ENCODE measurements around the gene SORBS2.
A peak's percentile ranks its signal among the peaks of the same experiment; 100 is the strongest.

SORBS2 gene

DNA sequence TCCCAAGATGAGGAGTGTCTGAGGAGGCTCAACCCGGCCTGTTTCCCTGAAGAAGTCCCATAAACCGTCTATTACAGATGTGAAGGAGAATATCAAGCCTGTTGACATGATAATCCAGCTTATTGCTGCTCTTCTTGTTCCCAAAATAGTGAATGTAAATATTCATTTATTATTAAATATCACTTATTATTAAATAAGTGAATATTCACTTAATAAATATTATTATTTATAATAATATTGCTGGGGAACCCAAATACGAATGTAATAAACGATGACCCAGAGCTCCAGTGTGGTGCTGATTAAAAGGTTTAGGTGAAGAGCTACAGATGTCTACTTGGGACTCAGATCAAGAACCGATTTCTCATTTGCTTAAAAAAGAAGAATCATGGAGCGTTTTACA, 23.8 kb upstream of the SORBS2 start:
- DNase-seq (ENCODE audit: low read depth) = no peak
- H3K4me3 ChIP-seq (ENCODE audit: low read length) = no peak overlapping the region
- TF ChIP-seq, protein P1, sequence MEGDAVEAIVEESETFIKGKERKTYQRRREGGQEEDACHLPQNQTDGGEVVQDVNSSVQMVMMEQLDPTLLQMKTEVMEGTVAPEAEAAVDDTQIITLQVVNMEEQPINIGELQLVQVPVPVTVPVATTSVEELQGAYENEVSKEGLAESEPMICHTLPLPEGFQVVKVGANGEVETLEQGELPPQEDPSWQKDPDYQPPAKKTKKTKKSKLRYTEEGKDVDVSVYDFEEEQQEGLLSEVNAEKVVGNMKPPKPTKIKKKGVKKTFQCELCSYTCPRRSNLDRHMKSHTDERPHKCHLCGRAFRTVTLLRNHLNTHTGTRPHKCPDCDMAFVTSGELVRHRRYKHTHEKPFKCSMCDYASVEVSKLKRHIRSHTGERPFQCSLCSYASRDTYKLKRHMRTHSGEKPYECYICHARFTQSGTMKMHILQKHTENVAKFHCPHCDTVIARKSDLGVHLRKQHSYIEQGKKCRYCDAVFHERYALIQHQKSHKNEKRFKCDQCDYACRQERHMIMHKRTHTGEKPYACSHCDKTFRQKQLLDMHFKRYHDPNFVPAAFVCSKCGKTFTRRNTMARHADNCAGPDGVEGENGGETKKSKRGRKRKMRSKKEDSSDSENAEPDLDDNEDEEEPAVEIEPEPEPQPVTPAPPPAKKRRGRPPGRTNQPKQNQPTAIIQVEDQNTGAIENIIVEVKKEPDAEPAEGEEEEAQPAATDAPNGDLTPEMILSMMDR (IDR thresholded peaks at IDR 0.05; ENCODE audit: insufficient read depth, low read depth, low read length, missing control alignments) = no peak

DNA sequence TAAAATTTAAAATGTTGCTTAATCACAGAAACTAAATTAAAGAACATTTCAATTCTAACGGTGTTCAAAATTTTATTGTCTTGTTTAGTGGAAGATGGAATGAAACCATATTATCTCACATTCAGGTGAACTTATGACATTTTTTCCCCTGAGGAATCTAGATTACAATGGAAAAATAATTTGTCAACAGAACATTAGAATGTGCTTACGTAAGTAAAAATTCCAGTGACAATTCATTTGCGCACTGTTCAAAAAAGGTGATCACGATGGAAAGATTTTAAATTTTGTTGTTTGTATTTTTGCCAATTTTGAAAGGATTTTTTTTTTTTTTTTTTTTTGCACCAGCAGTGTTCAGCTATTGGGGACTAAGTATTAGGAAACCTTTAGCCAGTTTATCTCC, 23.3 kb upstream of the SORBS2 start:
- no peak for DNase-seq (ENCODE audit: low read depth)
- no peak overlapping the region for H3K4me3 ChIP-seq (ENCODE audit: low read length)
- TF ChIP-seq, protein P1 (IDR thresholded peaks at IDR 0.05; ENCODE audit: insufficient read depth, low read depth, low read length, missing control alignments) = no peak

DNA sequence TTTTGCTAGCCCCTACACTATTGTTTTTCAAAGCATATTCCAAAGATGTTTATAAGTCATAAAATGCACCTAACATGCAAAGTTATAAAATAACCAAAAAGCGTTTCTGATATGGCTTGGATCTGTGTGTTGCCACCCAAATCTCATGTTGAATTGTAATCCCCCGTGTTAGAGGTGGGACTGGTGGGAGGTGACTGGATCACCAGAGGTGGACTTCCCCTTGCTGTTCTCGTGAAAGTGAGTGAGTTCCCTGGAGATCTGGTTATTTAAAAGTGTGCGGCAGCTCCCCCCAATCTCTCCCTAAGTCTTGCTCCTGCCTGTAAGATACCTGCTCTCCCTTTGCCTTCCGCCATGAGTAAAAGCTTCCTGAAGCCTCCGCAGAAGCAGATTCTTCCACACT, 22.8 kb upstream of the SORBS2 start:
- TF ChIP-seq, protein P1 (IDR thresholded peaks at IDR 0.05; ENCODE audit: insufficient read depth, low read depth, low read length, missing control alignments) = no peak
- no peak overlapping the region for H3K4me3 ChIP-seq (ENCODE audit: low read length)
- DNase-seq (ENCODE audit: low read depth) = no peak

DNA sequence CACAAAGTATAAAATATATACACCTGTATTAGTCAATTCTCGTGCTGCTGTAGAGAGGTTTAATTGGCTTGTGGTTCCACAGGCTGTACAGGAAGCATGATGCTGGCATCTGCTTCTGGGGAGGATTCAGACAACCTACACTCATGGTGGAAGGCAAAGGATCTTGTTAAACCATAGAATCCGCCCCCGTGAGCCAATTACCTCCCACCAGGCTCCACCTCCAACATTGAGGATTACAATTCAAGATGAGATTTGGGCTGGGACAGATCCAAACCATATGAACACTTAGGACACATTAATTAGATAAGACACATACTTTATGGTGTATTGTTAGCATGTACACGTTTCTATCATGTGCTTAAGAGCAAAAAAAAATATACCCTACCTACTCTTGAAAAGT, 22.1 kb upstream of the SORBS2 start:
- no peak for DNase-seq (ENCODE audit: low read depth)
- TF ChIP-seq, protein P1 (IDR thresholded peaks at IDR 0.05; ENCODE audit: insufficient read depth, low read depth, low read length, missing control alignments) = no peak

DNA sequence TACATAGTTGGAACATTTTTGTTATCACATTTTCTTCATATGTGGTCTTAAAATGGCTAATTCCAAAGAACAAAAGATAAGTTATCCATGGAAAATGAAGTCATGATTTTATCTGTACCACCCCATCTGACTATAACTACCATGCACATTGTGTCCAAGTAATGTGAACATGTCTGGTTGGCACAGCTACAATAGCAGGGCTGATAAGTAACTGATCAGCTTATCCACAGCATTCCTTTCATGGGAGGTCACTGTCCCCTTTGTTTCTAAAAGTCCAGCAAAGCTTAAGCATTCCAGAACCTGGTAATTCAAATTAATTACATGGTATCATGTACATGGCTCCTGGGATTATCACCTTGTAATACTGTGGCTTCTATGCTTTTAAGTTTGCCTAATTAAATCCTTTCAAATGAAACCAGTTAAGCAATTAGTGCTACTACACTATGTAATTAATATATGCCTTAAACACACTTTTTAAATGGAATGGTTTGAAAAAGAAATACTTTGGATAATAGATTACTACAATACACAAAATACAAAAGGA, 21.1 kb upstream of the SORBS2 start:
- DNase-seq (ENCODE audit: low read depth) = no peak
- TF ChIP-seq, protein P1 (IDR thresholded peaks at IDR 0.05; ENCODE audit: insufficient read depth, low read depth, low read length, missing control alignments) = no peak
- no peak overlapping the region for H3K4me3 ChIP-seq (ENCODE audit: low read length)

More for the DNA sequence above, 22.1 kb upstream of the SORBS2 start:
- H3K4me3 ChIP-seq (ENCODE audit: low read length) = no peak overlapping the region

DNA sequence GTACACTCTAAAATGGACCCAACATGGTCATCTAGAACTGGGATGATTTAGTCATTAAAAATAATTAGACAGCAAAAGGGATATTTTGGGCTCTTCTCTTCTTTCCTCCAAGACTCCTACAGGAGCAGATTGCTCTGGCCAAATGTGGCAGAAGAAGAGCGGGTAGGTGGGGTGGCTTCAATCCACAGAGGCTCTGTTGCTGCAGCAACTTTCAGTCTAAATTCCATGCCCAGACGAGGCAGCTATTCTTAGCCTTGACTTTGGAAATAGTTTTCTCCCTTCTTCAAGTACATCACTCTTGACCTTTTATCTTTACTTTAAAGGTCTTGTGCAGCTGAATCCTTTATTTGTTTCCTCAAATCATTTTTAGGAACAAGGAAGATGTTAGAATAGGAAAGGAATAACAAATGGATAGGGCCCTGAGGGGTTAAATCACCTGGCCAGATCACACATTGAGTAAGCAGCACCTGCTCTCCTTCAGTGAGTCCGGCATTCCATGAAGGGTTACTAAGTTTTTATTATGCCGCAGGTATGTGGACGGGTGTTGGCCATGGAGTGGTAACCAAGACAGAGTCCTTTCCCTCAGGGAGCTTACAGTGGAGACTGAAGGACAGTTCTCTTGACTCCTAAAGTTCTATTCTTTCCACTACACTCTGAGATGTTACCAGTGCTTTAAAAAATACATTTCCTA, 19.3 kb upstream of the SORBS2 start:
- peak; percentile 56 for DNase-seq (ENCODE audit: low read depth)
- H3K4me3 ChIP-seq (ENCODE audit: low read length) = no peak overlapping the region
- TF ChIP-seq, protein P1 (IDR thresholded peaks at IDR 0.05; ENCODE audit: insufficient read depth, low read depth, low read length, missing control alignments) = no peak

All from epithelial cell of esophagus (primary cell).